Panc1 (cell line): ENCODE results near the gene SLC24A4. TPM values are rescaled to one million over a fixed set of nuclear protein-coding genes. Genes with fewer than 3 reads are reported as not detected.

ENCODE experiments used
- ATAC-seq: fragments of 200-7000 bp; cut with Tn5 transposase; 2 replicates; pipeline ENCODE4 v1.9.1; 2020; ENCODE audit warnings: mild to moderate bottlenecking, moderate library complexity
- BruUV-seq: library from RNA; stranded (reverse); fragments of 400-500 nt; replicated peaks from 2 replicates; lab custom pipeline; 2021; lab: Mats Ljungman, UMichigan
- CTCF ChIA-PET: fragments of 300-600 bp; sonication (Branson Sonifier 250); formaldehyde crosslinking; loops from one replicate; lab custom pipeline; 2022; ENCODE audit warnings: antibody characterized with exemption; lab: Charles Lee
- POLR2A ChIA-PET: fragments of 300-600 bp; sonication (Branson Sonifier 250); formaldehyde crosslinking; loops from one replicate; lab custom pipeline; 2022; ENCODE audit warnings: antibody characterized with exemption; lab: Charles Lee
- DNase-seq: peaks from one replicate; pipeline ENCODE4 v3.0.0-alpha.2; 2010; ENCODE audit warnings: low read depth, low spot score
- H3K27ac ChIP-seq: 2 replicates; pipeline ENCODE4 v1.5.1; 2011; ENCODE audit warnings: mild to moderate bottlenecking, low read length, inconsistent platforms
- H3K27me3 ChIP-seq: fragments of 200-500 bp; sonication (Bioruptor generic); 2 replicates; pipeline ENCODE4 v1.6.0; 2014; ENCODE audit warnings: low read length, inconsistent platforms; ENCODE audit not compliant: control insufficient read depth, insufficient read depth
- H3K36me3 ChIP-seq: fragments of 200-500 bp; sonication (Bioruptor generic); 2 replicates; pipeline ENCODE4 v1.5.1; 2014; ENCODE audit warnings: inconsistent platforms, mild to moderate bottlenecking, low read length, moderate library complexity; ENCODE audit not compliant: control insufficient read depth, insufficient read depth
- H3K4me1 ChIP-seq: 2 replicates; pipeline ENCODE4 v1.5.1; 2011; ENCODE audit warnings: inconsistent platforms, mild to moderate bottlenecking, low read length, moderate library complexity; ENCODE audit not compliant: control insufficient read depth, insufficient read depth
- H3K4me3 ChIP-seq, 2 experiments: 2 replicates each; pipeline ENCODE4 v1.5.1; 2011 to 2012; ENCODE audit warnings: low read depth in 2 of 2, low read length in 2 of 2, mild to moderate bottlenecking in 2 of 2, inconsistent platforms in 1 of 2, moderate library complexity in 1 of 2
- H3K9me3 ChIP-seq: fragments of 200-500 bp; sonication (Bioruptor generic); 2 replicates; pipeline ENCODE4 v1.5.1; 2014; ENCODE audit warnings: low read depth, mild to moderate bottlenecking, inconsistent platforms, low read length, moderate library complexity; ENCODE audit not compliant: control insufficient read depth, insufficient read depth
- CTCF ChIP-seq: fragments of 450-650 bp; IDR thresholded peaks from 2 replicates; pipeline ENCODE4 v1.5.1; 2017; ENCODE audit warnings: mild to moderate bottlenecking
- POLR2AphosphoS5 ChIP-seq: IDR thresholded peaks from 2 replicates; pipeline ENCODE4 v1.6.1; 2012; ENCODE audit warnings: mild to moderate bottlenecking, low read depth, low read length, moderate library complexity
- REST ChIP-seq, 2 experiments: IDR thresholded peaks; 2 replicates each; pipeline ENCODE4 v1.6.1; 2011 to 2012; ENCODE audit warnings: low read depth in 2 of 2, control low read depth in 1 of 2, low read length in 1 of 2, mild to moderate bottlenecking in 1 of 2, moderate library complexity in 1 of 2; ENCODE audit not compliant: insufficient read depth in 1 of 2
- SIN3A ChIP-seq: IDR thresholded peaks from 2 replicates; pipeline ENCODE4 v1.6.1; 2012; ENCODE audit warnings: low read depth, mild to moderate bottlenecking, low read length, moderate library complexity, borderline replicate concordance; ENCODE audit not compliant: insufficient read depth
- TCF7L2 ChIP-seq: IDR thresholded peaks from 2 replicates; pipeline ENCODE4 v1.6.1; 2011; ENCODE audit warnings: mild to moderate bottlenecking, low read depth, low read length, inconsistent platforms
- in situ Hi-C: cut with HindIII; loops from 2 replicates; pipeline ENCODE4 v1.10.0; 2016; ENCODE audit warnings: low sequenced_read_pairs, low pct_unique_long_range_greater_than_20kb
- intact Hi-C: fragments of 100-400 bp; cut with micrococcal nuclease; formaldehyde crosslinking; loops from one replicate; pipeline ENCODE4 v1.10.0; 2022; ENCODE audit not compliant: unreplicated experiment
- total RNA-seq: library from RNA; stranded (reverse); gene quantifications from one replicate; pipeline ENCODE4 v1.2.1, GENCODE V29; 2021; ENCODE audit not compliant: unreplicated experiment

The SLC24A4 gene
- total RNA-seq, 1 experiment from 2014 or later, result not detected

GRCh38 chr14:92482621-92483319 is 159.8 kb downstream of the SLC24A4 start:
- in situ Hi-C loops (no loop called here), intact Hi-C loops (no loop called here)
- CTCF ChIA-PET, result no interaction called here
- Histone ChIP-seq H3K4me1 (no peaks in the 10 kb centered on the region), H3K27ac (no peak overlapping the region), H3K36me3 (no peaks in the 10 kb centered on the region), H3K27me3 (no peaks in the 10 kb centered on the region), H3K4me3 (no peak overlapping the region), H3K9me3 (no peaks in the 10 kb centered on the region)
- TF ChIP-seq CTCF (no peak), POLR2AphosphoS5 (no peak), SIN3A (no peak)
- no TSS peak for BruUV-seq
- POLR2A ChIA-PET, result interaction anchor here (0.7 kb wide), 1 partner anchor 516 kb away, joined by 4 read pairs; no protein-coding TSS in a partner anchor
- ATAC-seq (no peak), DNase-seq (no peak)

GRCh38 chr14:92484132-92484823 is 161.3 kb downstream of the SLC24A4 start:
- intact Hi-C loops (no loop called here), in situ Hi-C loops (no loop called here)
- TF ChIP-seq SIN3A (no peak), REST (IDR thresholded peaks at IDR 0.05; ENCODE audit: insufficient read depth in 1 of 2, low read depth in 2 of 2, low read length in 1 of 2) (no peak), POLR2AphosphoS5 (no peak), CTCF (no peak), TCF7L2 (no peak)
- no peaks in the 10 kb centered on the region for H3K4me1 ChIP-seq
- H3K36me3 ChIP-seq, result no peaks in the 10 kb centered on the region
- H3K9me3 ChIP-seq, result no peaks in the 10 kb centered on the region
- ChIA-PET CTCF (no interaction called here), POLR2A (no interaction called here)
- no TSS peak for BruUV-seq
- DNase-seq, result no peak
- no peak overlapping the region for H3K27ac ChIP-seq
- H3K27me3 ChIP-seq, result no peaks in the 10 kb centered on the region
- ATAC-seq, result no peak
- H3K4me3 ChIP-seq, result no peak overlapping the region
